Mucosa of rectum (tissue), 2 donors: Measurements from ENCODE around the gene CBR3.

Experiments used
- H3K27ac ChIP-seq, 2 donors: one replicate each; pipeline ENCODE4 v1.7.0; 2013; ENCODE audit warnings: inconsistent platforms in 2 of 2, low read depth in 2 of 2, low read length in 2 of 2
- H3K27me3 ChIP-seq, 2 donors: one replicate each; pipeline ENCODE4 v1.7.0; 2013; ENCODE audit warnings: low read length in 2 of 2; ENCODE audit not compliant: control insufficient read depth in 2 of 2, insufficient read depth in 2 of 2
- H3K36me3 ChIP-seq, 2 donors: one replicate each; pipeline ENCODE4 v1.7.0; 2013; ENCODE audit warnings: low read length in 2 of 2; ENCODE audit not compliant: control insufficient read depth in 2 of 2, insufficient read depth in 2 of 2
- H3K4me1 ChIP-seq, 2 donors: one replicate each; pipeline ENCODE4 v1.7.0; 2013; ENCODE audit warnings: low read length in 2 of 2, mild to moderate bottlenecking in 1 of 2; ENCODE audit not compliant: control insufficient read depth in 2 of 2, insufficient read depth in 2 of 2
- H3K4me3 ChIP-seq, 2 donors: one replicate each; pipeline ENCODE4 v1.7.0; 2013; ENCODE audit warnings: low read length in 2 of 2
- H3K9ac ChIP-seq, 2 donors: one replicate each; pipeline ENCODE4 v1.7.0; 2013; ENCODE audit warnings: low read length in 2 of 2, low read depth in 1 of 2, mild to moderate bottlenecking in 1 of 2
- H3K9me3 ChIP-seq, 2 donors: one replicate each; pipeline ENCODE4 v1.7.0; 2013; ENCODE audit warnings: low read length in 2 of 2; ENCODE audit not compliant: control insufficient read depth in 2 of 2
- donor health status: healthy.
- donor health status: Normal muscosa, but diverticular disease.

CBR3 gene

DNA sequence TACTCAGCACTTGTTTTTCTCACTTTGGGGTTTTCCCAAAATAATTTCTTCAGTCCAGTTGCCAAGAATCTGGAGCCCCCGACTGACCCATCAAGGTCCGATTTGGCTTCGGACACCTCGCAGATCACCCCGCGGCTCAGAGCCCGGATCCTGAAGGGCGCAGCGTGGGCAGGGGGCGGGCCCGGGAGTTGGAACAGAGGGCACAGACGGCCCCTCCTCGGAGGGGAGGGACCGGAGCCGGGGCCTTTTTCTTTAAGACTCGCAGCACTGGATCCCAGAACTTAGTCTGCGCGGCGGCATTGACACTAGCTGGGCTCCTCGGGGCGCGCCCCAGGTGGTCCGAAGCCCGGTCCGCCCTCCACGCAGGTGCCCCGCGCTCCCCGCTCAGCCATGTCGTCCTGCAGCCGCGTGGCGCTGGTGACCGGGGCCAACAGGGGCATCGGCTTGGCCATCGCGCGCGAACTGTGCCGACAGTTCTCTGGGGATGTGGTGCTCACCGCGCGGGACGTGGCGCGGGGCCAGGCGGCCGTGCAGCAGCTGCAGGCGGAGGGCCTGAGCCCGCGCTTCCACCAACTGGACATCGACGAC, at the start of gene CBR3:
TSS of gene CBR3 (plus strand) at position 277 of the 588 bp plus-strand sequence. CDS start at position 391, 114 bp downstream.
- Histone ChIP-seq H3K27me3 (no peaks in the 10 kb centered on the region), H3K9ac (peak within 1 kb of the TSS; percentile 58 to 66), H3K4me3 (peak within 1 kb of the TSS; percentile 69 to 83), H3K27ac (peak within 1 kb of the TSS; percentile 75 to 88), H3K36me3 (no peaks in the 10 kb centered on the region), H3K9me3 (no peaks in the 10 kb centered on the region), H3K4me1 (peaks cover 13 to 15% of the 10 kb centered on the region in 2 donors)

GRCh38 chr21:36087362-36088138, 47.3 kb upstream of the CBR3 start:
- Histone ChIP-seq H3K9ac (no peak overlapping the region), H3K27me3 (no peaks in the 10 kb centered on the region), H3K9me3 (no peaks in the 10 kb centered on the region), H3K4me3 (no peak overlapping the region), H3K36me3 (no peaks in the 10 kb centered on the region), H3K4me1 (no peaks in the 10 kb centered on the region), H3K27ac (no peak overlapping the region)

- no peak overlapping the region for H3K4me3 ChIP-seq
- peaks cover 0 to 6% of the 10 kb centered on the region in 2 donors for H3K9me3 ChIP-seq
- no peaks in the 10 kb centered on the region for H3K36me3 ChIP-seq
- H3K9ac ChIP-seq = no peak overlapping the region
- H3K27ac ChIP-seq = no peak overlapping the region
- no peaks in the 10 kb centered on the region for H3K27me3 ChIP-seq
- no peaks in the 10 kb centered on the region for H3K4me1 ChIP-seq
These were observed 44.9 kb upstream of the CBR3 start for GRCh38 chr21:36089946-36090345.

DNA sequence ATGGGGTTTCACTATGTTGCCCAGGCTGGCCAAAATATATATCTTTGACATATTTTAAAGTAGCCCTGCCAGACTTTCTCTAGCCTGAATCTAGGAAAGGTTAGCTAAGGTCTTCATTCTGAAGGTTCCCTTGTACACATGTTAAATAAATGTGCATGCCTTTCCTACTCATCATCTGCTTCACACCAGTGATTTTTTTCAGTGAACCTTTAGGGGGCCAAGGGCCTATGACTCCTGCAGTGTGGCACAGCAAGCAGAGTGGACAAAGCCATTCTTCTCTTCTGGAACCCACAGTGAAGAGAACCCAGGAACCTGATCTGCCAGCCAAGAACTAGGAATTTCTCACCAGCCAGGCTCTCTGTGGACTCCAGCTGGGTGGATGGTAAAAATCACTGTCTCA, 42.2 kb upstream of the CBR3 start:
- Histone ChIP-seq H3K27me3 (no peaks in the 10 kb centered on the region), H3K4me3 (no peak overlapping the region), H3K9ac (no peak overlapping the region), H3K4me1 (no peaks in the 10 kb centered on the region), H3K9me3 (peaks cover 0 to 6% of the 10 kb centered on the region in 2 donors), H3K27ac (no peak overlapping the region), H3K36me3 (no peaks in the 10 kb centered on the region)

DNA sequence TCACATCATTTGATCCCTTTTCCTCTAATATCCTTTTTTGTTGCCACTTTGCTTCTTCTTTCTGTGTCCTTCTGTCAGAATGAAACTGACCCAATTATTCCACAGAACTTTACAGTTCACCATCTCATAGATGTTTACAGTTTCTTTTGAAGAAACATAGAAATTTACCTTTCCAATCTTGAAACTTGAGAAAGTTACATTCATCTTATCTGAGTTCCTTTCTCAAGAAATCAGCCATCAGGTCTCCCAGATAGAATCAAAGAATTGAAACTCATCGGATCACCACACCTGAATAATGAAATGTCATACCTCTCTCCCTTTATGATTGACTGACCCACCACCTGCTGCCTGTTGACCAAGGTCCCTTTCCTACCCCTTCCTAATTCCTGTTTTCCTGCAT, 41.4 kb upstream of the CBR3 start:
- Histone ChIP-seq H3K27ac (no peak overlapping the region), H3K4me1 (no peaks in the 10 kb centered on the region), H3K27me3 (no peaks in the 10 kb centered on the region), H3K9ac (no peak overlapping the region), H3K4me3 (no peak overlapping the region), H3K9me3 (peaks cover 0 to 6% of the 10 kb centered on the region in 2 donors), H3K36me3 (no peaks in the 10 kb centered on the region)

- peaks cover 0 to 6% of the 10 kb centered on the region in 2 donors for H3K9me3 ChIP-seq
- H3K4me1 ChIP-seq = no peaks in the 10 kb centered on the region
- H3K4me3 ChIP-seq = no peak overlapping the region
- H3K27me3 ChIP-seq = no peaks in the 10 kb centered on the region
- no peak overlapping the region for H3K27ac ChIP-seq
- H3K36me3 ChIP-seq = no peaks in the 10 kb centered on the region
- H3K9ac ChIP-seq = no peak overlapping the region
These were observed 38.2 kb upstream of the CBR3 start for GRCh38 chr21:36096398-36097290.

DNA sequence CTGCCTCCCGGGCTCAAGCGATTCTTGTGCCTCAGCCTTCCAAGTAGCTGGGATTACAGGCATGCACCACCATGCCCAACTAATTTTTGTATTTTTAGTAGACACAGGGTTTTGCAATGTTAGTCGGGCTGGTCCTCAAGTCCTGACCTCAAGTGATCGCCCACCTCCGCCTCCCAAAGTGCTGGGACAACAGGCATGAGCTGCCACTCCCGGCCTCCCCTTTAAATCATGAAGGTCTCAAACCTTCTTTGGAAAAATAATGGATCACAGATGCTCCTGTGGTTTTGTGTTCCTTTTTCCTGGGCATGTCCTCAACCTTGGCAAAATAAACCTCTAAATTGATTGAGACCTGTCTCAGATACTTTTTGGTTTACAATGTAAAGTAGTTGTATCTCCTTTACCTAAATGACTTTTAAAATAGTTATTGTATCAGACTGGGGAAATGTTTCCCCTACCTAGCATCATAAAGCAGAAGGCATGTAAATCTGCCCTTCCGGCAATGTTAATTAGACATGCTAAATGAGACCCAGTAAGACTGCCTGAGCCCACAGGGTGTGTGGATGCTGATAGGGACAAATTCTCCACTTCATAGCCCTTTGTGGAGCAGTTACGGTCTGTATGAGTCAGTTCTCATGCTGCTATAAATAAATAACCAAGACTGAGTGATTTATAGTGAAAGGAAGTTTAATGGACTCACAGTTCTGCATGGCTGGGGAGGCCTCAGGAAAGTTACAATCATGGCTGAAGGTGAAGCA, 37.3 kb upstream of the CBR3 start:
- Histone ChIP-seq H3K27ac (no peak overlapping the region), H3K9me3 (peaks cover 0 to 6% of the 10 kb centered on the region in 2 donors), H3K4me1 (no peaks in the 10 kb centered on the region), H3K36me3 (no peaks in the 10 kb centered on the region), H3K9ac (no peak overlapping the region), H3K4me3 (no peak overlapping the region), H3K27me3 (no peaks in the 10 kb centered on the region)

- Histone ChIP-seq H3K27ac (no peak overlapping the region), H3K9ac (no peak overlapping the region), H3K4me1 (no peaks in the 10 kb centered on the region), H3K9me3 (peaks cover 0 to 6% of the 10 kb centered on the region in 2 donors), H3K4me3 (no peak overlapping the region), H3K27me3 (no peaks in the 10 kb centered on the region), H3K36me3 (no peaks in the 10 kb centered on the region)
These were observed 36.7 kb upstream of the CBR3 start for GRCh38 chr21:36098182-36098532.

DNA sequence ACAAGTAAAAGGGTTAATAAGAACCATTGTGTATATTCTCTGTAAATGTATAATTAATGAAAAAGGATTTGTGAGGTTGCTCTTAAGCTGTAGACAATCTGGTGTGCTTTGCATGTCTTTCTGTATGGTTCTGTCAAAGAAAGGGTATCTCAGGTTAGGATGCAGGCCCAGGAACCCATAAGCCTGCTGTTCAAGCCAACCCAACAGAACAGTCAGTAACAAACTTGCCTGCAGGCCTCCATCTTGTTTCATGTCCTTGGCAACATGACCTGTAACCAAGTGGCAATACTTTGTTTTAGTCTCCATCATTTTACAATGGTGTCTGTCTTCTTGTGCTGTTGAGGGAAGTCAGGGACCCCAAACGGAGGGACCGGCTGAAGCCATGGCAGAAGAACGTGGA, 35.9 kb upstream of the CBR3 start:
- Histone ChIP-seq H3K4me3 (no peak overlapping the region), H3K36me3 (no peaks in the 10 kb centered on the region), H3K9me3 (peaks cover 0 to under 1% of the 10 kb centered on the region in 2 donors), H3K27me3 (no peaks in the 10 kb centered on the region), H3K27ac (no peak overlapping the region), H3K4me1 (no peaks in the 10 kb centered on the region), H3K9ac (no peak overlapping the region)
